ENCODE measurements around the gene MUSK. TPM values are rescaled to one million over a fixed set of nuclear protein-coding genes. Genes with fewer than 3 reads are reported as not detected.
A peak's percentile ranks its signal among the peaks of the same experiment; 100 is the strongest.

MUSK gene
- total and polyA plus RNA-seq, 2 donors (not counting 3 experiments of a cell fraction or from before 2014, with no cell fraction given) = 0.08 TPM; not detected in 1

DNA sequence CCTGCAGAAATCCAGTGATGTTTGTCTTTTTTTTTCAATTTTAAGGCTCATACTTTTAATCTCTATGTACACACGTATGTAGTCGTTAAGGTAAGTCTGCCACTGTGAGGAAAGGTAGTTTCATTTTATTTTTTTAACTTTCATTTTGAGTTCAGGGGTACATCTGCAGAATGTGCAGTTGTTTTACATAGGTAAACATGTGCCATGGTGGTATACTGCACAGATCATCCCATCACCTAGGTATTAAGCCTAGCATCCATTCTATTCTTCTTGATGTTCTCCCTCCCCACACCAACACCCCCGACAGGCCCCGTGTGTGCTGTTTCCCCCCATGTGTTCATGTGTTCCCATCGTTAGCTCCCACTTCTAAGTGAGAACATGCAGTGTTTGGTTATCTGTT, 19.7 kb downstream of the MUSK start:
- dilution Hi-C loops (cut with MboI; ENCODE audit: extremely low pct_ligation_motif_present, low sequenced_read_pairs) (no loop called here), intact Hi-C loops (cut with micrococcal nuclease) (no loop called here)
- no peaks in the 10 kb centered on the region for H3K9me3 ChIP-seq (replicated peaks; ENCODE audit: control insufficient read depth, insufficient read depth, low read length)
- peaks cover 2% of the 10 kb centered on the region for H3K4me1 ChIP-seq (ENCODE audit: control insufficient read depth, extremely low read depth, insufficient read depth, low read length)
- TF ChIP-seq JUN (IDR thresholded peaks at IDR 0.05; ENCODE audit: borderline replicate concordance, insufficient read depth, insufficient read length, low read depth) = no peak
- TF ChIP-seq, protein P1, sequence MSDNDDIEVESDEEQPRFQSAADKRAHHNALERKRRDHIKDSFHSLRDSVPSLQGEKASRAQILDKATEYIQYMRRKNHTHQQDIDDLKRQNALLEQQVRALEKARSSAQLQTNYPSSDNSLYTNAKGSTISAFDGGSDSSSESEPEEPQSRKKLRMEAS (IDR thresholded peaks at IDR 0.05; ENCODE audit: insufficient read depth, insufficient read length) = no peak
- TF ChIP-seq, protein P2, sequence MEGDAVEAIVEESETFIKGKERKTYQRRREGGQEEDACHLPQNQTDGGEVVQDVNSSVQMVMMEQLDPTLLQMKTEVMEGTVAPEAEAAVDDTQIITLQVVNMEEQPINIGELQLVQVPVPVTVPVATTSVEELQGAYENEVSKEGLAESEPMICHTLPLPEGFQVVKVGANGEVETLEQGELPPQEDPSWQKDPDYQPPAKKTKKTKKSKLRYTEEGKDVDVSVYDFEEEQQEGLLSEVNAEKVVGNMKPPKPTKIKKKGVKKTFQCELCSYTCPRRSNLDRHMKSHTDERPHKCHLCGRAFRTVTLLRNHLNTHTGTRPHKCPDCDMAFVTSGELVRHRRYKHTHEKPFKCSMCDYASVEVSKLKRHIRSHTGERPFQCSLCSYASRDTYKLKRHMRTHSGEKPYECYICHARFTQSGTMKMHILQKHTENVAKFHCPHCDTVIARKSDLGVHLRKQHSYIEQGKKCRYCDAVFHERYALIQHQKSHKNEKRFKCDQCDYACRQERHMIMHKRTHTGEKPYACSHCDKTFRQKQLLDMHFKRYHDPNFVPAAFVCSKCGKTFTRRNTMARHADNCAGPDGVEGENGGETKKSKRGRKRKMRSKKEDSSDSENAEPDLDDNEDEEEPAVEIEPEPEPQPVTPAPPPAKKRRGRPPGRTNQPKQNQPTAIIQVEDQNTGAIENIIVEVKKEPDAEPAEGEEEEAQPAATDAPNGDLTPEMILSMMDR (IDR thresholded peaks at IDR 0.05; ENCODE audit: extremely low read depth in 1 of 2, insufficient read depth in 1 of 2, low read depth in 1 of 2, low read length in 2 of 2) = no peak
- no peak for TF ChIP-seq POLR2AphosphoS5 (IDR thresholded peaks at IDR 0.05; ENCODE audit: insufficient read depth, low read depth, low read length)
- no peak for TF ChIP-seq FOS (IDR thresholded peaks at IDR 0.05; ENCODE audit: borderline replicate concordance, insufficient read depth, low read length)
- no peak for TF ChIP-seq MYC (IDR thresholded peaks at IDR 0.05; ENCODE audit: low read depth, low read length)
- no peak for TF ChIP-seq EZH2 (IDR thresholded peaks at IDR 0.05; ENCODE audit: borderline replicate concordance, low read depth, low read length, severe bottlenecking)
- no peak for TF ChIP-seq GATA2 (IDR thresholded peaks at IDR 0.05; ENCODE audit: insufficient read depth, insufficient read length, low read depth, low read length)
- TF ChIP-seq POLR2A (IDR thresholded peaks at IDR 0.05; ENCODE audit: low read depth, low read length) = no peak
- BruUV-seq (replicated peaks) = no TSS peak
- POLR2A ChIA-PET = no interaction called here
- no peaks in the 10 kb centered on the region for H3K36me3 ChIP-seq (ENCODE audit: control insufficient read depth in 2 of 2, extremely low read depth in 1 of 2, insufficient read depth in 2 of 2, low read length in 2 of 2)
- H3K4me2 ChIP-seq (ENCODE audit: insufficient read depth, low read length) = no peak overlapping the region
- no peak overlapping the region for H3K9ac ChIP-seq (replicated peaks; ENCODE audit: extremely low read depth, insufficient read depth, low read length)
- no peaks in the 10 kb centered on the region for H3K27me3 ChIP-seq (ENCODE audit: control insufficient read depth in 2 of 2, insufficient read depth in 2 of 2, low read length in 2 of 2)
- no peak overlapping the region for H2AFZ ChIP-seq (ENCODE audit: low read depth, low read length)
- no peaks in the 10 kb centered on the region for H4K20me1 ChIP-seq (replicated peaks; ENCODE audit: control insufficient read depth, extremely low read depth, insufficient read depth, low read length)
- FAIRE-seq = peak; percentile 26
- CTCF ChIA-PET = no interaction called here
- DNase-seq (ENCODE audit: low read depth, low spot score) = no peak
- no peak overlapping the region for H3K27ac ChIP-seq (ENCODE audit: insufficient read depth, low read depth, low read length)
- H3K79me2 ChIP-seq (ENCODE audit: control insufficient read depth, insufficient read depth, low read length) = no peaks in the 10 kb centered on the region
- H3K4me3 ChIP-seq (replicated peaks in 1 of 3; ENCODE audit: insufficient read depth in 1 of 3, low read depth in 1 of 3, low read length in 3 of 3) = no peak overlapping the region
- no peaks in the 10 kb centered on the region for H3K9me1 ChIP-seq (replicated peaks; ENCODE audit: control insufficient read depth, extremely low read depth, insufficient read depth, low read length)

Measured in endothelial cell of umbilical vein (primary cell).